Neural cell (in vitro differentiated cells): ENCODE data around the gene ACTN4. TPM values are rescaled to one million over a fixed set of nuclear protein-coding genes. Genes with fewer than 3 reads are reported as not detected.

Source experiments
- H2AFZ ChIP-seq: fragments of 200-600, 300-800 bp; sonication (generic), shearing (Covaris generic); 2 replicates; pipeline ENCODE4 v1.6.0; 2014; ENCODE audit warnings: low read depth, mild to moderate bottlenecking, antibody characterized with exemption, low read length, moderate library complexity
- H3F3A ChIP-seq: fragments of 200-600 bp; shearing (Covaris generic); 2 replicates; pipeline ENCODE4 v1.6.1; 2016; ENCODE audit warnings: mild to moderate bottlenecking, moderate library complexity, mixed read lengths, antibody characterized with exemption, low read length; ENCODE audit not compliant: insufficient read depth, poor library complexity, severe bottlenecking
- H3K27ac ChIP-seq: fragments of 200-600, 300-800 bp; sonication (generic), shearing (Covaris generic); 2 replicates; pipeline ENCODE4 v1.5.1; 2014; ENCODE audit warnings: mild to moderate bottlenecking, low read length, moderate library complexity
- H3K27me3 ChIP-seq: fragments of 300-800, 200-600 bp; sonication (generic), shearing (Covaris generic); 2 replicates; pipeline ENCODE4 v1.6.0; 2014; ENCODE audit warnings: mild to moderate bottlenecking, low read depth, low read length, moderate library complexity; ENCODE audit not compliant: insufficient read depth
- H3K36me3 ChIP-seq: fragments of 300-800, 200-600 bp; sonication (generic), shearing (Covaris generic); 2 replicates; pipeline ENCODE4 v1.5.1; 2014; ENCODE audit warnings: mild to moderate bottlenecking, antibody characterized with exemption, low read length, moderate library complexity; ENCODE audit not compliant: insufficient read depth
- H3K4me2 ChIP-seq: fragments of 300-800, 200-600 bp; sonication (generic), shearing (Covaris generic); 2 replicates; pipeline ENCODE4 v1.6.0; 2014; ENCODE audit warnings: mild to moderate bottlenecking, low read length
- H3K4me3 ChIP-seq: fragments of 300-800, 200-600 bp; sonication (generic), shearing (Covaris generic); 2 replicates; pipeline ENCODE4 v1.5.1; 2014; ENCODE audit warnings: mild to moderate bottlenecking, low read length, moderate library complexity
- H3K79me2 ChIP-seq: fragments of 200-600 bp; shearing (Covaris generic); replicated peaks from 2 replicates; pipeline ENCODE4 v1.6.0; 2014; ENCODE audit warnings: mild to moderate bottlenecking, low read length, moderate library complexity; ENCODE audit not compliant: insufficient read depth
- H3K9ac ChIP-seq: fragments of 300-800, 200-600 bp; sonication (generic), shearing (Covaris generic); 2 replicates; pipeline ENCODE4 v1.6.1; 2016; ENCODE audit warnings: mild to moderate bottlenecking, low read length, mixed read lengths
- H3K9me2 ChIP-seq: fragments of 200-600 bp; shearing (Covaris generic); 2 replicates; pipeline ENCODE4 v1.6.1; 2016; ENCODE audit warnings: mild to moderate bottlenecking, low read length, mixed read lengths; ENCODE audit not compliant: insufficient read depth
- H3K9me3 ChIP-seq: fragments of 200-600, 300-800 bp; sonication (generic), shearing (Covaris generic); 2 replicates; pipeline ENCODE4 v1.6.1; 2016; ENCODE audit warnings: mild to moderate bottlenecking, mixed run types, low read length, moderate library complexity, mixed read lengths
- H4K20me1 ChIP-seq: fragments of 200-600 bp; shearing (Covaris generic); 2 replicates; pipeline ENCODE4 v1.6.1; 2016; ENCODE audit warnings: mild to moderate bottlenecking, mixed run types; ENCODE audit not compliant: insufficient read depth
- EP300 ChIP-seq: fragments of 450-650 bp; conservative IDR thresholded peaks from 2 replicates; pipeline ENCODE4 v1.6.1; 2014; ENCODE audit warnings: antibody characterized with exemption, mild to moderate bottlenecking, moderate library complexity; ENCODE audit not compliant: poor library complexity, severe bottlenecking
- EZH2 ChIP-seq: fragments of 200-600, 300-800 bp; shearing (Covaris generic), sonication (generic); IDR thresholded peaks from 2 replicates; pipeline ENCODE4 v1.6.1; 2014; ENCODE audit warnings: antibody characterized with exemption, low read length, borderline replicate concordance, mild to moderate bottlenecking; ENCODE audit not compliant: insufficient read depth, poor library complexity, severe bottlenecking
- MXI1 ChIP-seq: fragments of 450-650 bp; conservative IDR thresholded peaks from 2 replicates; pipeline ENCODE4 v1.6.1; 2014; ENCODE audit warnings: antibody characterized with exemption, mild to moderate bottlenecking; ENCODE audit not compliant: poor library complexity, severe bottlenecking
- POLR2AphosphoS5 ChIP-seq: IDR thresholded peaks from 2 replicates; pipeline ENCODE4 v1.6.1; 2012
- RAD21 ChIP-seq: fragments of 450-650 bp; conservative IDR thresholded peaks from 2 replicates; pipeline ENCODE4 v1.6.1; 2014; ENCODE audit warnings: antibody characterized with exemption, mild to moderate bottlenecking, moderate library complexity
- REST ChIP-seq: IDR thresholded peaks from 2 replicates; pipeline ENCODE4 v1.6.1; 2012; ENCODE audit warnings: borderline replicate concordance
- SMC3 ChIP-seq: fragments of 450-650 bp; conservative IDR thresholded peaks from 2 replicates; pipeline ENCODE4 v1.6.1; 2014; ENCODE audit warnings: antibody characterized with exemption, mild to moderate bottlenecking, moderate library complexity; ENCODE audit not compliant: poor library complexity
- TAF1 ChIP-seq: IDR thresholded peaks from 2 replicates; pipeline ENCODE4 v1.6.1; 2012; ENCODE audit warnings: low read depth
- polyA plus RNA-seq: library from polyadenylated mRNA; depleted of rRNA; stranded (reverse); fragments of >200 nt; gene quantifications from 2 replicates; pipeline ENCODE4 v1.2.3, GENCODE V29; 2014
- TF ChIP-seq, protein P1 (sequence below): fragments of 450-650 bp; IDR thresholded peaks from 2 replicates; pipeline ENCODE4 v1.5.1; 2014; ENCODE audit warnings: antibody characterized with exemption, mild to moderate bottlenecking, moderate library complexity; ENCODE audit not compliant: poor library complexity, severe bottlenecking

Gene ACTN4
- polyA plus RNA-seq, 1 donor from 2014 or later = 54.0 TPM

DNA sequence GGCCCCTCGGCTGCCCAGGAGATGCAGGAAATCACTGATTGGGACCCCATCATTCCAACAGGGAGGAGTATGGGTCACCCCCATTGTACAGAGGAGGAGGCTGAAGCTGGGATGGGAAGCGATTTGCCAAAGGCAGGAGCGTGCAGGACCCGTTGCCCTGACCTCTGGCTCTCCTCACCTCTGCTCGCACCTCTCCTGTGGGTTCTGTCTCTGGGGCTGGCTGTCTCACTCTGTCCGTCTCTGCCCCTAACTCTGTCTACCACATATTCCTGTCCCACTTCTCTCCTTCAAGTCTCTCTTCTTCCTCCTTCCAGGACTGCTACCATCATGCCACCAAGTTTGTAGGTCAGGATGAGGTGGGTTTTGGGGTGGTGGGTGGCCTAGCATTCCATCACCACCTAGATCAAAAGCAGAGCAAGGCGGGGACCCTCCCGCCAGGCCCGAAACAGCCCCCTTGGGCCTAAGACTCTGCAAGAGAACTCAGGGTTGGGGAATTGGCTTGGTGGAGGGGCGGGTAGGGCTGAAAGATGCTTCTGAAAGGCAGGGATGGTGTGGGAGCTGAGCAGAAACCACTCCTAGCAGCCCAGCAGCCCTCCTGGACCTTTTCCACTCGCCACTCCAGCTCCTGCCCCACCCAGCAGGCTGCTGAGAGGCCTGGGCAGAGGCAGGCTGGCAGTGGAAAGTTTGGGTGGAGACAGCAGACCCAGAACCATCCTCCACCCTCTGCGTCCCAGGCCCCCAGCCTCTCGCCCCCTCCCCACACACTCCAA, 126.9 kb downstream of the ACTN4 start:
- no peak overlapping the region for H3K4me3 ChIP-seq
- H3K27me3 ChIP-seq = no peaks in the 10 kb centered on the region
- no peaks in the 10 kb centered on the region for H3K79me2 ChIP-seq
- H3K27ac ChIP-seq = no peak overlapping the region
- no peak overlapping the region for H3K4me2 ChIP-seq
- no peak overlapping the region for H3K9ac ChIP-seq
- no peaks in the 10 kb centered on the region for H4K20me1 ChIP-seq
- H3F3A ChIP-seq = no peaks in the 10 kb centered on the region
- no peaks in the 10 kb centered on the region for H3K36me3 ChIP-seq
- TF ChIP-seq, protein P1, sequence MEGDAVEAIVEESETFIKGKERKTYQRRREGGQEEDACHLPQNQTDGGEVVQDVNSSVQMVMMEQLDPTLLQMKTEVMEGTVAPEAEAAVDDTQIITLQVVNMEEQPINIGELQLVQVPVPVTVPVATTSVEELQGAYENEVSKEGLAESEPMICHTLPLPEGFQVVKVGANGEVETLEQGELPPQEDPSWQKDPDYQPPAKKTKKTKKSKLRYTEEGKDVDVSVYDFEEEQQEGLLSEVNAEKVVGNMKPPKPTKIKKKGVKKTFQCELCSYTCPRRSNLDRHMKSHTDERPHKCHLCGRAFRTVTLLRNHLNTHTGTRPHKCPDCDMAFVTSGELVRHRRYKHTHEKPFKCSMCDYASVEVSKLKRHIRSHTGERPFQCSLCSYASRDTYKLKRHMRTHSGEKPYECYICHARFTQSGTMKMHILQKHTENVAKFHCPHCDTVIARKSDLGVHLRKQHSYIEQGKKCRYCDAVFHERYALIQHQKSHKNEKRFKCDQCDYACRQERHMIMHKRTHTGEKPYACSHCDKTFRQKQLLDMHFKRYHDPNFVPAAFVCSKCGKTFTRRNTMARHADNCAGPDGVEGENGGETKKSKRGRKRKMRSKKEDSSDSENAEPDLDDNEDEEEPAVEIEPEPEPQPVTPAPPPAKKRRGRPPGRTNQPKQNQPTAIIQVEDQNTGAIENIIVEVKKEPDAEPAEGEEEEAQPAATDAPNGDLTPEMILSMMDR = no peak
- TF ChIP-seq TAF1 (no peak), EZH2 (no peak), SMC3 (no peak)
- no peaks in the 10 kb centered on the region for H3K9me2 ChIP-seq
- no peaks in the 10 kb centered on the region for H3K9me3 ChIP-seq
- H2AFZ ChIP-seq = no peak overlapping the region

GRCh38 chr19:38778733-38779132, 131.3 kb downstream of the ACTN4 start:
- Histone ChIP-seq H3K27me3 (no peaks in the 10 kb centered on the region), H3K4me3 (no peak overlapping the region), H3K9me2 (no peaks in the 10 kb centered on the region), H3K79me2 (no peaks in the 10 kb centered on the region), H3K9me3 (no peaks in the 10 kb centered on the region), H3K4me2 (no peak overlapping the region), H3F3A (no peaks in the 10 kb centered on the region), H4K20me1 (no peaks in the 10 kb centered on the region), H3K27ac (no peak overlapping the region), H2AFZ (no peak overlapping the region), H3K9ac (no peak overlapping the region), H3K36me3 (no peaks in the 10 kb centered on the region)
- no peak for TF ChIP-seq MXI1
- TF ChIP-seq RAD21 = no peak
- no peak for TF ChIP-seq SMC3
- no peak for TF ChIP-seq EP300
- no peak for TF ChIP-seq REST
- TF ChIP-seq TAF1 = no peak
- TF ChIP-seq, protein P1 = no peak
- no peak for TF ChIP-seq EZH2
- no peak for TF ChIP-seq POLR2AphosphoS5
